K562 (cell line): ENCODE results near the gene PRPF6. TPM values are rescaled to one million over a fixed set of nuclear protein-coding genes. Genes with fewer than 3 reads are reported as not detected.
A peak's percentile ranks its signal among the peaks of the same experiment; 100 is the strongest.

Experiments
- CBX2 ChIP-seq: fragments of 200-600 bp; sonication (generic); IDR thresholded peaks from one replicate; pipeline ENCODE4 v1.6.1; 2012; ENCODE audit warnings: mild to moderate bottlenecking, low read length, inconsistent platforms; ENCODE audit not compliant: insufficient read depth, poor library complexity, severe bottlenecking
- ELF4 ChIP-seq: fragments of 450-650 bp; formaldehyde crosslinking; IDR thresholded peaks from 2 replicates; pipeline ENCODE4 v1.4.0; 2022; ENCODE audit warnings: missing genetic modification characterization
- EWSR1 ChIP-seq: fragments of 450-650 bp; IDR thresholded peaks from 2 replicates; pipeline ENCODE4 v1.6.1; 2018; ENCODE audit warnings: borderline replicate concordance, mild to moderate bottlenecking, low read depth, moderate library complexity; ENCODE audit not compliant: partially characterized antibody
- HNRNPLL ChIP-seq: fragments of 200-400 bp; formaldehyde crosslinking; IDR thresholded peaks from 2 replicates; pipeline ENCODE4 v1.6.1; 2017; ENCODE audit warnings: low read length, low read depth, mild to moderate bottlenecking; ENCODE audit not compliant: poor library complexity, severe bottlenecking
- KLF10 ChIP-seq: fragments of 250-450 bp; sonication (Bioruptor Pico); IDR thresholded peaks from 2 replicates; pipeline ENCODE4 v1.6.1; 2021; ENCODE audit warnings: matching md5 sums
- MED1 ChIP-seq: sonication (generic); formaldehyde crosslinking; IDR thresholded peaks from 2 replicates; pipeline ENCODE4 v1.8.1; 2023; ENCODE audit warnings: missing genetic modification reagents, borderline replicate concordance
- MTA1 ChIP-seq: fragments of 450-650 bp; IDR thresholded peaks from 2 replicates; pipeline ENCODE4 v1.6.1; 2017; ENCODE audit warnings: borderline replicate concordance
- POLR2A ChIP-seq: fragments of 450-650 bp; conservative IDR thresholded peaks from 2 replicates; pipeline ENCODE4 v1.6.1; 2016
- POLR2H ChIP-seq: IDR thresholded peaks from 2 replicates; pipeline ENCODE4 v1.6.1; 2016; ENCODE audit warnings: missing genetic modification characterization, low read depth, mild to moderate bottlenecking, control low read depth, missing compliant biosample characterization, moderate library complexity
- polyA plus RNA-seq, 8 experiments: library from polyadenylated mRNA; depleted of rRNA in 4 of 8; stranded (reverse) in 5 of 8; unstranded in 3 of 8; fragments of >200 nt; fragmentation: Nextera tagmentation in 2 of 8; fragmentation: Illumina TruSeq in 1 of 8; extraction: Ambion mirVana in 2 of 8; extraction: Trizol in 1 of 8; gene quantifications; 2 replicates each; pipeline versions ENCODE4 v1.2.1 to v1.2.3, GENCODE V29; 2011 to 2014; ENCODE audit warnings: inconsistent platforms in 1 of 8, missing spikeins in 1 of 8
- total RNA-seq, 7 experiments: library from RNA; depleted of rRNA in 6 of 7; stranded (reverse); fragments of >200 nt in 6 of 7; fragmentation: Illumina TruSeq in 2 of 7; extraction: Trizol in 2 of 7; gene quantifications; 2 replicates each; pipeline versions ENCODE4 v1.2.1 to v1.2.3, GENCODE V29; 2011 to 2021; ENCODE audit warnings: low replicate concordance in 1 of 7
- TF ChIP-seq, protein P1 (sequence below): fragments of 450-650 bp; formaldehyde crosslinking; IDR thresholded peaks from 2 replicates; pipeline ENCODE4 v1.4.0; 2022; ENCODE audit warnings: missing genetic modification characterization
- TF ChIP-seq, protein P2 (sequence below), 2 experiments: fragments of 450-650 bp in 1 of 2; sonication (generic) in 1 of 2; formaldehyde crosslinking in 1 of 2; IDR thresholded peaks; 2 replicates each; pipeline versions ENCODE4 v1.7.1 to v1.9.0; 2016 to 2022; ENCODE audit warnings: inconsistent platforms in 1 of 2, mild to moderate bottlenecking in 1 of 2, missing genetic modification reagents in 1 of 2
- TF ChIP-seq, protein P3 (sequence below): fragments of 450-650 bp; formaldehyde crosslinking; conservative IDR thresholded peaks from 2 replicates; pipeline ENCODE4 v1.4.0; 2022; ENCODE audit warnings: mild to moderate bottlenecking, missing genetic modification characterization
- TF ChIP-seq, protein P4 (sequence below), 2 experiments: fragments of 450-650 bp in 1 of 2; sonication (generic) in 1 of 2; formaldehyde crosslinking in 1 of 2; IDR thresholded peaks in 1 of 2; conservative IDR thresholded peaks in 1 of 2; 2 replicates each; pipeline versions ENCODE4 v1.6.1 to v1.8.1; 2016 to 2023; ENCODE audit warnings: mild to moderate bottlenecking in 2 of 2, moderate library complexity in 2 of 2, inconsistent platforms in 1 of 2, missing genetic modification reagents in 1 of 2

Gene PRPF6
- total and polyA plus RNA-seq, 9 of the 15 experiments (the other 6 are each of a cell fraction or from before 2014, with no cell fraction given): 4.2 to 83.2 (median 59.9) TPM

DNA sequence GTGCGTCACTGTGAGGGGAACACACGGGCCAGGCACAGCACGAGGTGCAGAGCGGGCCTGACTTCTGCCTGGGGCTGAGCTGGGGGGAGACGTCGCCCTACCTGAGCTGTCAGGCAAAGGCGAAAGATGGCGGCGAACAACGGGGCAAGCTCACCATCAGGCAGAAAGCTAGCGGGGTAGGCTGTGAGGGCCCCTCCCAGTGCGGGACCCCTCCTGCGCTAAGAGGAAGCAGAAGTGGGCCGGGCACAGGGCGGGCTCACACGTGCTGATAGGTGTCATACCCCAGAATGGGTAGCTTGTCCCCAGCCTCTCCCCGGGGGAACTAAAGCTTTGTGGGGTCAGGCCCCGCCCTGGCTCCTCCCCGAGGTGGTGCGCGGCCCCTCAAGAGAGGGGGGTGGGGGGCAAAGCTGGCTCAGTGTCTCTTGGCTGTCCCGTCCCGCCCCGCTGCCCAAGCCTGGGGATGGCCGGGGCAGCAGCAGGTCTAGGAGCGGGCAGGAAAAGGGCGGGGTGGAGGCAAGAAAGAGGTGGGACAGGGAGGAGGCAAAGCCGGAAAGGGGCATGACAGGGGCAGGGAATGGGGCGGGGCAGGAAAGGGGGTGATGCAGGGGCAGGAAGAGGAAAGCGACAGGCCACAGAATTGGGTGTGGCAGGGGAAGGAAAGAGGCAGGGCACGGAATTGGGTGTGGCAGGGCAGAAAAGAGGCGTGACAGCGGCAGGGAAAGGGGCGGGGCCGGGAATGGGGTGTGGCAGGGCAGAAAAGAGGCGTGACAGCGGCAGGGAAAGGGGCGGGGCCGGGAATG lies 39.5 kb upstream of the PRPF6 start (continued):
- TF ChIP-seq, protein P1, sequence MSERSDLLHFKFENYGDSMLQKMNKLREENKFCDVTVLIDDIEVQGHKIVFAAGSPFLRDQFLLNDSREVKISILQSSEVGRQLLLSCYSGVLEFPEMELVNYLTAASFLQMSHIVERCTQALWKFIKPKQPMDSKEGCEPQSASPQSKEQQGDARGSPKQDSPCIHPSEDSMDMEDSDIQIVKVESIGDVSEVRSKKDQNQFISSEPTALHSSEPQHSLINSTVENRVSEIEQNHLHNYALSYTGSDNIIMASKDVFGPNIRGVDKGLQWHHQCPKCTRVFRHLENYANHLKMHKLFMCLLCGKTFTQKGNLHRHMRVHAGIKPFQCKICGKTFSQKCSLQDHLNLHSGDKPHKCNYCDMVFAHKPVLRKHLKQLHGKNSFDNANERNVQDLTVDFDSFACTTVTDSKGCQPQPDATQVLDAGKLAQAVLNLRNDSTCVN: 0 out of 2 replicates have a peak, but pooled peaks have one; percentile 42
- no peak for TF ChIP-seq POLR2H (tag)
- no peak for TF ChIP-seq MED1 (CRISPR knock-in tag)
- peak; percentile 83; the same call in 1 of the 2 replicates for TF ChIP-seq ELF4
- TF ChIP-seq MTA1: 0 out of 2 replicates have a peak, but pooled peaks have one; percentile 22
- no peak for TF ChIP-seq HNRNPLL
- TF ChIP-seq, protein P2, sequence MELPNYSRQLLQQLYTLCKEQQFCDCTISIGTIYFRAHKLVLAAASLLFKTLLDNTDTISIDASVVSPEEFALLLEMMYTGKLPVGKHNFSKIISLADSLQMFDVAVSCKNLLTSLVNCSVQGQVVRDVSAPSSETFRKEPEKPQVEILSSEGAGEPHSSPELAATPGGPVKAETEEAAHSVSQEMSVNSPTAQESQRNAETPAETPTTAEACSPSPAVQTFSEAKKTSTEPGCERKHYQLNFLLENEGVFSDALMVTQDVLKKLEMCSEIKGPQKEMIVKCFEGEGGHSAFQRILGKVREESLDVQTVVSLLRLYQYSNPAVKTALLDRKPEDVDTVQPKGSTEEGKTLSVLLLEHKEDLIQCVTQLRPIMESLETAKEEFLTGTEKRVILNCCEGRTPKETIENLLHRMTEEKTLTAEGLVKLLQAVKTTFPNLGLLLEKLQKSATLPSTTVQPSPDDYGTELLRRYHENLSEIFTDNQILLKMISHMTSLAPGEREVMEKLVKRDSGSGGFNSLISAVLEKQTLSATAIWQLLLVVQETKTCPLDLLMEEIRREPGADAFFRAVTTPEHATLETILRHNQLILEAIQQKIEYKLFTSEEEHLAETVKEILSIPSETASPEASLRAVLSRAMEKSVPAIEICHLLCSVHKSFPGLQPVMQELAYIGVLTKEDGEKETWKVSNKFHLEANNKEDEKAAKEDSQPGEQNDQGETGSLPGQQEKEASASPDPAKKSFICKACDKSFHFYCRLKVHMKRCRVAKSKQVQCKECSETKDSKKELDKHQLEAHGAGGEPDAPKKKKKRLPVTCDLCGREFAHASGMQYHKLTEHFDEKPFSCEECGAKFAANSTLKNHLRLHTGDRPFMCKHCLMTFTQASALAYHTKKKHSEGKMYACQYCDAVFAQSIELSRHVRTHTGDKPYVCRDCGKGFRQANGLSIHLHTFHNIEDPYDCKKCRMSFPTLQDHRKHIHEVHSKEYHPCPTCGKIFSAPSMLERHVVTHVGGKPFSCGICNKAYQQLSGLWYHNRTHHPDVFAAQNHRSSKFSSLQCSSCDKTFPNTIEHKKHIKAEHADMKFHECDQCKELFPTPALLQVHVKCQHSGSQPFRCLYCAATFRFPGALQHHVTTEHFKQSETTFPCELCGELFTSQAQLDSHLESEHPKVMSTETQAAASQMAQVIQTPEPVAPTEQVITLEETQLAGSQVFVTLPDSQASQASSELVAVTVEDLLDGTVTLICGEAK (IDR thresholded peaks at IDR 0.05): peak; percentile 79
- TF ChIP-seq, protein P2 (CRISPR knock-in tag; IDR thresholded peaks at IDR 0.05): no peak
- TF ChIP-seq KLF10 (CRISPR knock-in tag): no peak
- TF ChIP-seq, protein P3, sequence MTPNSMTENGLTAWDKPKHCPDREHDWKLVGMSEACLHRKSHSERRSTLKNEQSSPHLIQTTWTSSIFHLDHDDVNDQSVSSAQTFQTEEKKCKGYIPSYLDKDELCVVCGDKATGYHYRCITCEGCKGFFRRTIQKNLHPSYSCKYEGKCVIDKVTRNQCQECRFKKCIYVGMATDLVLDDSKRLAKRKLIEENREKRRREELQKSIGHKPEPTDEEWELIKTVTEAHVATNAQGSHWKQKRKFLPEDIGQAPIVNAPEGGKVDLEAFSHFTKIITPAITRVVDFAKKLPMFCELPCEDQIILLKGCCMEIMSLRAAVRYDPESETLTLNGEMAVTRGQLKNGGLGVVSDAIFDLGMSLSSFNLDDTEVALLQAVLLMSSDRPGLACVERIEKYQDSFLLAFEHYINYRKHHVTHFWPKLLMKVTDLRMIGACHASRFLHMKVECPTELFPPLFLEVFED (CRISPR knock-in tag): peak; percentile 54; the same call in 1 of the 2 replicates
- TF ChIP-seq, protein P4, sequence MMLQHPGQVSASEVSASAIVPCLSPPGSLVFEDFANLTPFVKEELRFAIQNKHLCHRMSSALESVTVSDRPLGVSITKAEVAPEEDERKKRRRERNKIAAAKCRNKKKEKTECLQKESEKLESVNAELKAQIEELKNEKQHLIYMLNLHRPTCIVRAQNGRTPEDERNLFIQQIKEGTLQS (IDR thresholded peaks at IDR 0.05): no peak
- TF ChIP-seq, protein P4 (CRISPR knock-in tag; conservative IDR thresholded peaks at IDR 0.05): no peak
- TF ChIP-seq CBX2: no peak
- TF ChIP-seq EWSR1: no peak
- TF ChIP-seq POLR2A: peak; percentile 60
